ENCODE measurements around the gene ZNF41. TPM values are rescaled to one million over a fixed set of nuclear protein-coding genes. Genes with fewer than 3 reads are reported as not detected.
"Not testable (repeated sequence)": the region's sequence is repeated elsewhere in the genome, so short reads cannot be mapped to it uniquely, and the experiment has no call there.

ZNF41 gene
- polyA plus RNA-seq, 2 donors, result 2.2 to 2.3 TPM

DNA sequence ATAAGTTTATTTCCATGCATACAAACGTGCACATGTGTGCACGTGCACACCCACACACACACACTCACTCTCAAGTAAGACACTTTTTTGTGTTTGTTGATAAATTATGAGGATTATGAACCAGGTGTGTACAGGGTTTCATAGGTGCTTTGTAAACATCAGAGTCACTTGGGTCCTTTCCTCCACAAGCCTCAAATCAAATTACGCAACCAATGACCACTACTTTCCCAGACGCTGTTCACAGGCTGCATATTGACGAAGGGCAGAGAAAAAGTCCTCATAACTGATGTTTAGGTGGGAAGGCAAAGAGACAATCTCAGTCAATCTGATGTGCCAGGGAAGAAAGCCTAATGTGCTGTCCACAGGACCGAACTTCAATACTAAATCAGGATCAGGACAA, 29.4 kb upstream of the ZNF41 start:
- H3K4me3 ChIP-seq (ENCODE audit: low read depth in 1 of 2, low read length in 2 of 2); H3K27me3 ChIP-seq (ENCODE audit: control insufficient read depth in 1 of 2, insufficient read depth in 2 of 2, low read length in 2 of 2); H3K9me3 ChIP-seq (ENCODE audit: control insufficient read depth in 2 of 2, insufficient read depth in 1 of 2, low read depth in 1 of 2, low read length in 1 of 2); H3K4me1 ChIP-seq (ENCODE audit: control insufficient read depth in 2 of 2, insufficient read depth in 2 of 2, low read length in 1 of 2); H3K27ac ChIP-seq (ENCODE audit: low read depth in 2 of 2, low read length in 1 of 2); H3K36me3 ChIP-seq (ENCODE audit: control insufficient read depth in 2 of 2, insufficient read depth in 2 of 2, low read length in 1 of 2): not testable (repeated sequence)
- 79 to 84% methylated on average over 4 of the region's 6 CpGs for whole genome bisulfite sequencing, 2 donors

DNA sequence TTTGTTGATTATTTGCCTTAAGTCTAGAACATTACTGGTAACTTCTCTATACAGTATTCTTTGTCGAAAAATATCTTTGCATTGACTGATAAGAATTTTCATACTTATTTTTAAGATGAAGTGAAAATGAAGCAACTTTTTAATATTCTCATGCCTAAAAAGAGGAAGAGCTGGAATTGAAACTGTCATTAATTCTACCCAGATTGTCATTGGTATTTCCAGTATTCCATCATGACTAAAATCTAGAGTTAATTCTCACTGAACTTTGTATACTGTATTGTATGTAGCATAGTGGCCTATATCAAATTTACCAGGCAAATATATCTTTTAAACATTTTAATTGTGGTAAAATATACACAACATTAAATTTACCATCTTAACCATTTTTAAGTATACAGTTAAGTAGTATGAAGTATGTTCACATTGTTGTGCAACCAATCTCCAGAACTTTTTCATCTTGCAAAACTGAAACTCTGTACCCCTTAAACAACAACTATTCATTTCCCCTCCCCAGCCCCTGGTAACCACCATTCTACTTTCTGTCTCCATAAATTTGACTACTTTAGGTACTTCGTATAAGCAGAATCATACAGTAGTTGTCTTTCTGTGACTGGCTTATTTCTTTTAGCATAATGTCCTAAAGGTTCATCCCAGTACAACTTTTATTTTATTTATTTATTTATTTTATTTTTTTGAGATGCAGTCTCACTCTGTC, 24.3 kb upstream of the ZNF41 start:
- Histone ChIP-seq H3K4me3 (ENCODE audit: low read depth in 1 of 2, low read length in 2 of 2) (no peak overlapping the region), H3K4me1 (ENCODE audit: control insufficient read depth in 2 of 2, insufficient read depth in 2 of 2, low read length in 1 of 2) (no peaks in the 10 kb centered on the region), H3K9me3 (ENCODE audit: control insufficient read depth in 2 of 2, insufficient read depth in 1 of 2, low read depth in 1 of 2, low read length in 1 of 2) (no peaks in the 10 kb centered on the region), H3K27me3 (ENCODE audit: control insufficient read depth in 1 of 2, insufficient read depth in 2 of 2, low read length in 2 of 2) (no peaks in the 10 kb centered on the region), H3K36me3 (ENCODE audit: control insufficient read depth in 2 of 2, insufficient read depth in 2 of 2, low read length in 1 of 2) (no peaks in the 10 kb centered on the region), H3K27ac (ENCODE audit: low read depth in 2 of 2, low read length in 1 of 2) (no peak overlapping the region)
- 59 to 90% methylated on average over 2 of the region's 2 CpGs for WGBS, 2 donors

DNA sequence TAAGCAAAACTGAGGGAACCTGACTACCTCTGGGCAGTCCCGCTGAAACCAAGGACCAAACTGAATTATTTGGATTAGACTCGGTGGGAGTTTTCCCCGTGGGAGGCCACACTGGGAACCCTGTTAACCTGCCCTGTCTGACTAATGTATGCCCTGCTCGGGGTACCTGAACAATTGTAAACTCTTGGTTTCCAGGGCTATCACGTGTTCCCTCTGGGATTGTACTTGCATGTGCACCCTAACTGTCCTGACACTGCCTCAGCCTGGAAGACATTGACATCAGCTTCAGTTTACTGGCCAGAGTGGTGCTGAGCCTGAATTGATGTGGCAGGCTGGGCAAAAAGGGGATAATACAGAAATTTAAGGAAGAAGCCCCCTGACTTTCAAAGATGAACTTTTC, 20.1 kb upstream of the ZNF41 start:
- Histone ChIP-seq H3K4me1 (ENCODE audit: control insufficient read depth in 2 of 2, insufficient read depth in 2 of 2, low read length in 1 of 2) (no peaks in the 10 kb centered on the region), H3K36me3 (ENCODE audit: control insufficient read depth in 2 of 2, insufficient read depth in 2 of 2, low read length in 1 of 2) (no peaks in the 10 kb centered on the region), H3K4me3 (ENCODE audit: low read depth in 1 of 2, low read length in 2 of 2) (no peak overlapping the region), H3K9me3 (ENCODE audit: control insufficient read depth in 2 of 2, insufficient read depth in 1 of 2, low read depth in 1 of 2, low read length in 1 of 2) (no peaks in the 10 kb centered on the region), H3K27me3 (ENCODE audit: control insufficient read depth in 1 of 2, insufficient read depth in 2 of 2, low read length in 2 of 2) (no peaks in the 10 kb centered on the region), H3K27ac (ENCODE audit: low read depth in 2 of 2, low read length in 1 of 2) (no peak overlapping the region)
- WGBS, 2 donors, result 68 to 72% methylated on average over 5 of the region's 5 CpGs

DNA sequence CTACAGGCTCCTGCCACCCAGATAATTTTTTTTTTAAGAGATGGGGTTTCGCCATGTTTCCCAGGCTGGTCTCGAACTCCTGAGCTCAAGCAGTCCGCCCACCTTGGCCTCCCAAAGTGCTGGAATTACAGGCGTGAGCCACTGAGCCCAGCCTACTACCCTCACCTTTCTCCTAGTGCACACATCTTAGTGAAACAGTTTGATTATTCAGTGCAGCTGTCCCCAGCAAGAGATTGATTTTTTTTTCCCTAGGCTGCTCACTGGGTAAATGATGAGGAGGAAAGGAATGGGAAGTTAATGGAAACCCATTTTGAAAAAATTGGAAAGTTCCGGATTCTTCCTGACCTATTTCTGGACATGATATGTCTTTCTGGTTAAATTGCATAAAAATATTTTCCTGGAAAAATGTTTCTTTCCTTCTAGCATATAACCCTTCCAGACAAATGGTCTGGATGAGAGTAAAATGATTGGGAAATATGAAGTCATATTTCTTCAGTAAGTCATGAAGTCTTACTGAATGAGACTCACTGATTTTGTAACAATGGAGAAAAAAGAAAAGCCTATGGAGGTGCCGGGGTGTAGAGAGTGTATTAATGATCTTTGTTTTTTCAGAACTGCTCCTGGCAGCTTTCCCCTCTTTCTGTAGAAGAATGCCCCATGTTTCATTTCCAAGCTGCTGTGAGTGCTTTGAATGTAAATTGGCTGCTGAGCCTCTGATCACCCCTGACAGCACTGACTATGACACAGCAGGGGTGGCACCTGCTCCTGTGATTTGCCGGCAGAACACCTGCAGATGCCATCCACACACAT, 19.5 kb upstream of the ZNF41 start:
- Histone ChIP-seq H3K27ac (ENCODE audit: low read depth in 2 of 2, low read length in 1 of 2) (no peak overlapping the region), H3K36me3 (ENCODE audit: control insufficient read depth in 2 of 2, insufficient read depth in 2 of 2, low read length in 1 of 2) (no peaks in the 10 kb centered on the region), H3K9me3 (ENCODE audit: control insufficient read depth in 2 of 2, insufficient read depth in 1 of 2, low read depth in 1 of 2, low read length in 1 of 2) (no peaks in the 10 kb centered on the region), H3K4me3 (ENCODE audit: low read depth in 1 of 2, low read length in 2 of 2) (no peak overlapping the region), H3K27me3 (ENCODE audit: control insufficient read depth in 1 of 2, insufficient read depth in 2 of 2, low read length in 2 of 2) (no peaks in the 10 kb centered on the region), H3K4me1 (ENCODE audit: control insufficient read depth in 2 of 2, insufficient read depth in 2 of 2, low read length in 1 of 2) (no peaks in the 10 kb centered on the region)
- 73 to 78% methylated on average over 7 of the region's 7 CpGs for WGBS, 2 donors

DNA sequence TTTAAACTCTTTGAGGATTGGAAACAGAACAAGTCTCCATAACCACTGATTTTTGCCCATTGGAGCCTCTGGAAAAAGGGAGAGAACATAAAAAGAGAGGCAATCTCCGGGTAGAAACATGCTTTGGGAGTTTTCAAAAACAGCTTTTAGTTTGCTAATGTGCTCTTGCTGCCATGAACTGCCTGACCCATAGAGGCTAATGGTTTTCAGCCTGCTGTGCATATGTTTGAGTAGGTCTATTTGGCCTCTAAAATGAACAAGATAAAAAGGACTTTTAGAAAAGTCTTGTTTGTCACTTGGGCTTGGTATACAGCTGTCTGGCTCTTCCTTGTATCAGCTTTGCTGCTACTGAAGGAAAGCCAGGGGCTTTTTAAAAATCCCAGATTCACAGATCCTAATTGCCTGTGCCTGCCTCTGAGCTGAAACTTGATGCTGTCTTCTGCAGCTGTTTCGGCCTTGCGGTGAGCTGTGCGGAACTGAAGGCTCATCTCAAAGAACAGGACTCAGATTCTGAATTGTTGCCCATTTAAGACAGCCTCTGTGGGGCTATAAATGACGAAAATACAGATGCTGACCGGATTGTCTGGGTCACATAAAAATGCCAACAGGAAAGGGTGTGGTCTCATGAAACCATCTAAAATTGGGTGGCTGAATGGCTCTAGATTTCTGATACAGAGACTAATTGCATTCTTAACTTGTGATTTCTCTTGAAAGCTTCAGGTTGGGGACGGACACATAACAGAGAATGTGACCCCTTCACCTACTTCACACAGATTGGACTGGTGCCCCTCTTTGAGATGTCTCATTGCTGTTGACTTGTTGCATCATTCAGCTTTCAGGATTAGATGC, 18.4 kb upstream of the ZNF41 start:
- Histone ChIP-seq H3K36me3 (ENCODE audit: control insufficient read depth in 2 of 2, insufficient read depth in 2 of 2, low read length in 1 of 2) (no peaks in the 10 kb centered on the region), H3K9me3 (ENCODE audit: control insufficient read depth in 2 of 2, insufficient read depth in 1 of 2, low read depth in 1 of 2, low read length in 1 of 2) (no peaks in the 10 kb centered on the region), H3K27ac (ENCODE audit: low read depth in 2 of 2, low read length in 1 of 2) (no peak overlapping the region), H3K4me3 (ENCODE audit: low read depth in 1 of 2, low read length in 2 of 2) (no peak overlapping the region), H3K27me3 (ENCODE audit: control insufficient read depth in 1 of 2, insufficient read depth in 2 of 2, low read length in 2 of 2) (no peaks in the 10 kb centered on the region), H3K4me1 (ENCODE audit: control insufficient read depth in 2 of 2, insufficient read depth in 2 of 2, low read length in 1 of 2) (no peaks in the 10 kb centered on the region)
- 34 to 52% methylated on average over 7 of the region's 7 CpGs for WGBS, 2 donors

DNA sequence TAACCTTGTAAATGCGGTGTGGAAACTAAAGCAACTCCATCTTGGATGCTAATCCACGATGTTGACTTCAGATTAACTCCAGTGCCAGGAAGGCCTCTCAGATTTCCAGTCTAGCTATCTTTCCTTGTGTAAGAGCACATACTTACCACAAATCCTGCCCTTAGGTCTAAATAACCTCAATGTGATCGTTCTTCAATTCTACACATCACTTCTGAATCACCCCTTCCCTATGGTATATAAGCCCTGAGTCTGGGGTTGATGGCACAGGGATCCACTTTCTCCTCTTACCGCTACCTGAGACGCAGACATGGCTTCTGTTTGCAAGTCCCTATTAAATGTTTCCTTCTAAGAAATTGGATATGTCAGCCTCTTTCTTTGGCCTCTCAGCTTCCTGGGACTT, 17.5 kb upstream of the ZNF41 start:
- WGBS, 2 donors, result 82 to 86% methylated on average over 5 of the region's 5 CpGs
- H3K4me1 ChIP-seq (ENCODE audit: control insufficient read depth in 2 of 2, insufficient read depth in 2 of 2, low read length in 1 of 2), result no peaks in the 10 kb centered on the region
- no peak overlapping the region for H3K4me3 ChIP-seq (ENCODE audit: low read depth in 1 of 2, low read length in 2 of 2)
- H3K9me3 ChIP-seq (ENCODE audit: control insufficient read depth in 2 of 2, insufficient read depth in 1 of 2, low read depth in 1 of 2, low read length in 1 of 2), result no peaks in the 10 kb centered on the region
- no peaks in the 10 kb centered on the region for H3K27me3 ChIP-seq (ENCODE audit: control insufficient read depth in 1 of 2, insufficient read depth in 2 of 2, low read length in 2 of 2)
- no peak overlapping the region for H3K27ac ChIP-seq (ENCODE audit: low read depth in 2 of 2, low read length in 1 of 2)
- no peaks in the 10 kb centered on the region for H3K36me3 ChIP-seq (ENCODE audit: control insufficient read depth in 2 of 2, insufficient read depth in 2 of 2, low read length in 1 of 2)

DNA sequence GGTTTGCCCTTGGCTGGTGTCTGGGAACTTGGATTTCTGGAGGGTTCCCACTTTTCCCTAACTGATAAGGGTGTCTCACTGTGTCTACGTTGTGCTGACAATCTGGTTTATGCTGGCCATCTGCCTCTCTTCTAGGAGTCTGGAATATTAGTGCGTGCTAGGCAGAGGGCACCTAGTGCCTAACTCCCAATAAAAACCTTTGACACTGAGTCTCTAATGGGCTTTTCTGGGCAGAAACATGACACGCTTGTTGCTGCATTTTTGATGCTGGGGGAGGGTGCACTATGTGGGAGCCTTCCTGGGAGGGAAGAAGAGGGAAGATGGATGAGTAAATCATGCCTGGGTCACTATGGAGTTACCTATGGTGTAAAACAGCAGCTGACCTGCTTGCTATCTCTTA, 16.3 kb upstream of the ZNF41 start:
- Histone ChIP-seq H3K4me1 (ENCODE audit: control insufficient read depth in 2 of 2, insufficient read depth in 2 of 2, low read length in 1 of 2) (no peaks in the 10 kb centered on the region), H3K36me3 (ENCODE audit: control insufficient read depth in 2 of 2, insufficient read depth in 2 of 2, low read length in 1 of 2) (no peaks in the 10 kb centered on the region), H3K9me3 (ENCODE audit: control insufficient read depth in 2 of 2, insufficient read depth in 1 of 2, low read depth in 1 of 2, low read length in 1 of 2) (no peaks in the 10 kb centered on the region), H3K27me3 (ENCODE audit: control insufficient read depth in 1 of 2, insufficient read depth in 2 of 2, low read length in 2 of 2) (no peaks in the 10 kb centered on the region), H3K4me3 (ENCODE audit: low read depth in 1 of 2, low read length in 2 of 2) (no peak overlapping the region), H3K27ac (ENCODE audit: low read depth in 2 of 2, low read length in 1 of 2) (no peak overlapping the region)
- WGBS, 2 donors, result 66 to 87% methylated on average over 3 of the region's 3 CpGs

DNA sequence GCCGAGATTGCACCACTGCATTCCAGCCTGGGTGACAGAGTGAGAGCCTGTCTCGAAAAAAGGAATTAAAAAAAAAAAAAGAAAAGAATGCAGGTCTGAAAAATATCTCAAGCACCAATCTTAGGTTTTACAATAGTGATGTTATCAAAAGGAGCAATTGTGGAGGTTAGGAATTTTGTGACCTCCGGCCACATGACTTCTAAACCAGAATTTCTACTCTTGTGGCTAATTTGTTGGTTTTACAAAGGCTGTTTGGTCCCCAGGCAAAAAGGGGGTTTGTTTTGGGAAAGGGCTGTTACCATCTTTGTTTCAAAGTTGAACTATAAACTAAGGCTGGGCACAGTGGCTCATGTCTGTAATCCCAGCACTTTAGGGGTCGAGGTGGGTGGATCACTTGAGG, 15.4 kb upstream of the ZNF41 start:
- Histone ChIP-seq H3K27ac (ENCODE audit: low read depth in 2 of 2, low read length in 1 of 2) (no peak overlapping the region), H3K4me3 (ENCODE audit: low read depth in 1 of 2, low read length in 2 of 2) (no peak overlapping the region), H3K9me3 (ENCODE audit: control insufficient read depth in 2 of 2, insufficient read depth in 1 of 2, low read depth in 1 of 2, low read length in 1 of 2) (no peaks in the 10 kb centered on the region), H3K27me3 (ENCODE audit: control insufficient read depth in 1 of 2, insufficient read depth in 2 of 2, low read length in 2 of 2) (no peaks in the 10 kb centered on the region), H3K36me3 (ENCODE audit: control insufficient read depth in 2 of 2, insufficient read depth in 2 of 2, low read length in 1 of 2) (no peaks in the 10 kb centered on the region), H3K4me1 (ENCODE audit: control insufficient read depth in 2 of 2, insufficient read depth in 2 of 2, low read length in 1 of 2) (no peaks in the 10 kb centered on the region)
- WGBS, 2 donors, result 73 to 77% methylated on average over 4 of the region's 4 CpGs

DNA sequence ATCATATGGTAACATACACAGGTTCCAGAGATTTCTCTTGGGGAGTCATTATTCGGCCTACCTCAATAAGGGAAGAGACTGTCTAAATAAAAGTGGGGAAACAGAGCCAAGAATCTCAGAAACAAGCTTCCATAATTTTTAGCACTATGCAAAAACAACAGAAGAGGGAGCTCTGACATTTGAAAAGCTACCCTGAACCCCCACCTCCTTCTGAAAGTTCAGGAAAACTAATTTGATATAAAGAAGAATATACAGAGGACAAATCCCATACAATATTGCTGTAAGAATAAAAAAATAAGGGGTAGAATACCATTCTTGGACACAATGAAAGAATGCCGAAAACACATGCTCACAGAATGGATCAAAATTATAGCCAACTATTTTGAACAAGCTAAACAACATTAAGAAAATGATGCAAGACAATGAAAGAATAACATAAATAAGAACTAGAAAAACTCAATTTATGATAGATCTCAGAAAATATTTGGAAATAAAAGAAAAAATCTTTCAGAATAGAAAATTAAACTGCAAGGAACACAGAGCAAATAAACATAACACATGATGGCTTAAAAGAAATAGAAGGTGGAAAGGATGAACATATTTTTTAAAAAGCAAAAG, 14.4 kb upstream of the ZNF41 start:
- H3K27ac ChIP-seq (ENCODE audit: low read depth in 2 of 2, low read length in 1 of 2), result no peak overlapping the region
- H3K9me3 ChIP-seq (ENCODE audit: control insufficient read depth in 2 of 2, insufficient read depth in 1 of 2, low read depth in 1 of 2, low read length in 1 of 2), result no peaks in the 10 kb centered on the region
- H3K4me3 ChIP-seq (ENCODE audit: low read depth in 1 of 2, low read length in 2 of 2), result no peak overlapping the region
- no peaks in the 10 kb centered on the region for H3K36me3 ChIP-seq (ENCODE audit: control insufficient read depth in 2 of 2, insufficient read depth in 2 of 2, low read length in 1 of 2)
- H3K27me3 ChIP-seq (ENCODE audit: control insufficient read depth in 1 of 2, insufficient read depth in 2 of 2, low read length in 2 of 2), result peaks cover 0 to 3% of the 10 kb centered on the region in 2 donors
- 42 to 56% methylated on average over 2 of the region's 2 CpGs for WGBS, 2 donors
- H3K4me1 ChIP-seq (ENCODE audit: control insufficient read depth in 2 of 2, insufficient read depth in 2 of 2, low read length in 1 of 2), result no peaks in the 10 kb centered on the region

All from esophagus (tissue), 2 donors.